Activated gamma-delta T cell treated with Interleukin-2 at 50 U/mL for 16 hours (primary cell): Measurements from ENCODE around the gene KRT71.
"Not testable (repeated sequence)": the region's sequence is repeated elsewhere in the genome, so short reads cannot be mapped to it uniquely, and the experiment has no call there.

Experiments used
- DNase-seq: peaks from one replicate; pipeline ENCODE4 v3.0.0-alpha.2; 2020

KRT71 gene

GRCh38 chr12:52552681-52553195 is at the start of gene KRT71:
TSS of gene KRT71 (minus strand) at chr12:52553145. CDS start at chr12:52553077, 68 bp downstream.
- DNase-seq = no peak

- DNase-seq = no peak
Measured at GRCh38 chr12:52602552-52602951, 49.6 kb upstream of the KRT71 start.

GRCh38 chr12:52601671-52602070 is 48.7 kb upstream of the KRT71 start:
- peak; percentile 0 for DNase-seq

DNA sequence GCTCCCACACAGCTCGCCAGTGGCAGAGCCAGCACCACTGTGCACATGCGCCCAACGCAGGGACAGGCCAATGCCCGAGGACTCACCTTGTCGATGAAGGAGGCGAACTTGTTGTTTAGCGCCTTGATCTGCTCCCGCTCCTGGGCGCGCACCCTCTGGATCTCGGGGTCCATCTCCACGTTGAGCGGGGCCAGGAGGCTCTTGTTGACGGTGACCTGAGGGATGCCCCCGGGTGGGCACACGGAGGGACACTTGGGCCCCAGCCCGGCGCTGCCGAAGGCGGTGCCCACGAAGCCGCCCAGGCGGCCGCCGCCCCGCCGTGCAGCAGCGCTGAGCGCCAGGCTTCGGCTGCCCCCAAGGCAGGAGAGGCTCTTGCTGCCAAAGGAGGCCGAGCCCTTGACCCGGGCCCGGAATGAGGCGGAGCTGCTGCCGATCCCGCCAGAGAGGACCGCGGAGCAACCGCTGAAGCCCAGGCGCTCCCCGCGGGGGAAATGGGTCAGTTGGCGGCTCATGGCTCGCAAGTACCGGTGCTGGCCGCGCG is 48.1 kb upstream of the KRT71 start, which contains the start of gene KRT72:
Gene KRT72 (minus strand): TSS at position 523 of the 541 bp plus-strand sequence. CDS start 11 bp downstream, at position 512.
- DNase-seq = peak; percentile 1

DNA sequence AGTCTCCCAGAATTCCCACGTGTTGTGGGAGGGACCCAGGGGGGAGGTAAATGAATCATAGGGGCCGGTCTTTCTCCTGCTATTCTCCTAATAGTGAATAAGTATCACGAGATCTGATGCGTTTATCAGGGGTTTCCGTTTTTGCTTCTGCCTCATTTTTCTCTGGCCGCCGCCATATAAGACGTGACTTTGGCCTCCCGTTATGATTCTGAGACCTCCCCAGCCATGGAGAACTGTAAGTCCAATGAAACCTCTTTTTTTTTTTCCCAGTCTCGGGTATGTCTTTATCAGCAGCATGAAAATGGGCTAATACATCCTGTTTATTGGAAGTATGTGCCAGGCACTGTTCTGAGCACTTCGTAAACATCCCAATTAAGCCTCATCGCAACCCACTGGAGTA is 47.5 kb upstream of the KRT71 start:
- no peak for DNase-seq

DNA sequence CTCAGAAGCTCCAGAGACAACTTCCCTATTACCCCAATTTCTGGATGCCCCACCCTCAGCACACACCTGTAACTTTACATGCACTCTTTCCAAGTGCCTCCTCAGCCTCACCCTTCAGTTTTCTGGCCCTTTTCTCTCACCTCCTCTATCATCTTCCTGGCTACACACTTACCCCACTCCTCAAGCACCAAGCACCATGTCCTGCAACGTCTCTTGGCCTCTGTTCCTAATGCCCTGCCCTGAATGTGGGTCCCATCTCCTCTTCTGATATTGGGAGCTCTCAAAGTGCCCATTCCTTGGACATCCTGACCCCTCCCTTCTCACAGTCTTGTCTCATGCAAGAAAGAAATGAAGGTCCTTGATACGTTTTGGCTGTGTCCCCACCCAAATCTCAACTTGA is 47.1 kb upstream of the KRT71 start:
- DNase-seq = no peak

DNA sequence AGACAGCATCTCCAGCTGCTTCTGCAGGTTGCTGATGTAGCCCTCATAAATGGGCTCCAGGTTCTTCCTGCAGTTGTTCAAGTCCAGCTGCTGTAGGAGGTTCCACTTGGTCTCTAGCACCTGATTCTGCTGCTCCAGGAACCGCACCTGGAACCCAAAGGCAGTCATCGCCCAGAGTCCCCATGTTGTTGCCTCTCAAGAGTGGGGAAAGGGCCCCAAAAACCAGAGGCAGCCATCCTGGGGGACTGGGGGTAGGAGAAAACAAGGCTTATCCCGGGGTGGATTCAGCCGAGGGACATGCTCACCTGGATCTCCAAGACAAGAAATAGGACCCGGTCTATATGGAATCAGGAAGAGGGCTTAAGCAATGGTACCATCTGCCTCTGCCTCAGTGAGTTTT is 46.0 kb upstream of the KRT71 start:
- DNase-seq = peak; percentile 0

DNA sequence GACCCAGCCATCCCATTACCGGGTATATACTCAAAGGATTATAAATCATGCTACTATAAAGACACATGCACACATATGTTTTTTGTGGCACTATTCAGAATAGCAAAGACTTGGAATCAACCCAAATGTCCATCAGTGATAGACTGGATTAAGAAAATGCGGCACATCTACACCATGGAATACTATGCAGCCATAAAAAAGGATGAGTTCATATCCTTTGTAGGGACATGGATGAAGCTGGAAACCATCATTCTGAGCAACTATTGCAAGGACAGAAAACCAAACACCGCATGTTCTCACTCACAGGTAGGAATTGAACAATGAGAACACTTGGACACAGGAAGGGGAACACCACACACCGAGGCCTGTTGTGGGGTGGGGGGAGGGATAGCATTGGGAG is 41.3 kb upstream of the KRT71 start:
- DNase-seq = not testable (repeated sequence)

DNA sequence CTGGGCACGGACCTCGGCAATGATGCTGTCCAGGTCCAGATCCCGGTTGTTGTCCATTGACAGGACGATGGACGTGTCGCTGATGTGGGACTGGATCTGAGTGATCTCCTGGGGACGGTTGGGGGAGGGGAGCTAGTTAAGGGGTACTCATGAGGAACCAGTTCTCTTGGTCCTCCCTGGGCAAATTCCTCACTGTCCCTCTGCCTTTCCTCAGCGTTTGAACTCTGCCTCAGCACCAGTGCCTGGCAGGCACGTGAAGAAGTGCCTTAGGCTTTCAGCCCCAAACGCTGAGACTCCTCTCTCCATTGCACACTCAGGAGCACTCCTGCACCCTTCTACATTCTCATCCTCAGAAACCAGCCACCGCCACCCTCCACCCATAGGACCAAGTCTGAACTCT is 38.6 kb upstream of the KRT71 start:
- DNase-seq = no peak

DNA sequence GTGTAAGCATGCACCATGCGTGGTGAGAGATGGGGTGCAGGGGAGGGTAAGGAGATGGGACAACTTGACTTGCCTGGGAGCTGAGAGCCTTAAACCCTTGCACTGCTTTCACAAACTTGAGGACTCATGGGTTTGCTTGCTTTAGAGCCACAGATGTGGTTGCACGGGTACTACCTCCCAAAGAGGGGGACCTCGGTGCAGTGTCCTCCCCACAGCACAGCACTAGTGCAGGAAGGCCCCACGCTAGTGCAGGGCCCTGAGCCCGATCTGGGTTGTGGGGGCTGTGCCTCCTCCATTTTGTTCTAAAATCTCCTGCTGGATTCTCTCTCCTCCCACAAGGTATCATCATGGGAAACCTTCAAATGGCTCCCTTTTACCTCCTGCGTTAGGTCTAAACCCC is 37.1 kb upstream of the KRT71 start:
- DNase-seq = no peak

DNA sequence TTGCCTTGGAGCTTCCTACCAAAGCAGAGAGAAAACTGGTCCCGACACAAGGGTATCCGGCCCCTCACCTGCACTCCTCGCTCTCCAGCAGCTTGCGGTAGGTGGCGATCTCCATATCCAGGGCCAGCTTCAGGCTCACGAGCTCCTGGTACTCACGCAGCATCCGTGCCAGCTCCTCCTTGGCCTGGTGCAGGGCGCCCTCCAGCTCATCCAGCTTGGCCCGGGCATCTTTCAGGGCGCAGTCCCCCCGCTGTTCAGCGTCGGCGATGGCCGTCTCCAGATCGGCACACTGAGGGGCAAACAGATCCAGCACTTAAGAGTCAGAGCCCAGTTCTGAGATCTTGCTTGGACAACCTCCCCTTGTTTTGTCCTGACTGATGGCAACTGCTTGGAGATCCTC is 34.6 kb upstream of the KRT71 start:
- no peak for DNase-seq

- peak; percentile 57 for DNase-seq
Measured at GRCh38 chr12:52585946-52586345, 33.0 kb upstream of the KRT71 start.

- DNase-seq = no peak
Measured at GRCh38 chr12:52585066-52585465, 32.1 kb upstream of the KRT71 start.

DNA sequence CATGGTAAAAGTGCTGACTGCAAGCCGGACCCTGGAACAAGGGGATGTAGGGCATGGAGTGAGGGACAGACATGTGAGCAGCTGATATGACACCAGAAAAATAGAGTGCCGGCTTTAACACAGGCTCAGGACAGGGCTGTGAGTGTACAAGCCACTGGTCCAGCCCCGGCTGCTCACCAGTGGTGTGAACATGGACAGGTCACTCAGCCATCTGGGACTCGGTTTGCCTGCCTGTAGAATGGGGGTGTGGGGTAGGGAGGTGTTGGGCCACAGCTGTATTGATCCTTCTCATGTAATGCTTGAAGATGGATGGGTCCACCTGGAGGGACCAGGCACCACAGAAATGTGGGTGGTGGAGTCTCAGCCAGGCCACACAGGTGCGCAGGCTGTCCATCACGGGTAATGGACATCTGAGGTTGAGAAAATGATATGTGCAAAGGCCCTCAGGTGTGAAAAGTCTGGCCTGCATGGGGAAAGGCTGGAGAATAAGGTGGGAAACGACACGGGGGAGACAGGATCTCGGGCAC is 31.3 kb upstream of the KRT71 start:
- no peak for DNase-seq

DNA sequence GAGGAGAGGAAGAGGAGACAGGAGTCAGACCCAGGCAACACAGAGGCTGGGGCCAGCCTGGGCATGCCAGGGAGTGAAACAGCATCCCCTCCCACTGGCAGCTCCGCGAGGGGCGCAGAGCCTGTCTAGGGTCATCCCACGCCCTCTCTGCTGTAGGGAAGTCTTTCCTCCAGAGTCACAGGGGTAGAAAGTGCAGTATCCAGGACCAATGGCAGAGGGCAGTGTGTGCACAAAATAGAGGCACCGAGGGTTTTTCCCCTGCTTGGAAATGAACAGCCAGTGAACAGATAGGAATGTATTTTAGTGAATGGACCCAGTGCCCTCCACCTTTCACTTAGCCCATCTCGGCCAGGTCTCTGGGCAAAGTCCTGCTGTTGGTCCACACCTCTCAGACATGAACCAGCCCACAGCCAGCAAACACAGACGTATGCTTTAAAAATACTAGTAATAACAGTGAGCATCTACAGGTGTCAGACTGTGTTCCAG is 30.1 kb upstream of the KRT71 start:
- peak; percentile 59 for DNase-seq

- no peak for DNase-seq
Measured at GRCh38 chr12:52582486-52582885, 29.5 kb upstream of the KRT71 start.

- DNase-seq = no peak
Measured at GRCh38 chr12:52581481-52581880, 28.5 kb upstream of the KRT71 start.

GRCh38 chr12:52581066-52581465 is 28.1 kb upstream of the KRT71 start:
- DNase-seq = no peak

GRCh38 chr12:52580496-52580895 is 27.6 kb upstream of the KRT71 start:
- no peak for DNase-seq

DNA sequence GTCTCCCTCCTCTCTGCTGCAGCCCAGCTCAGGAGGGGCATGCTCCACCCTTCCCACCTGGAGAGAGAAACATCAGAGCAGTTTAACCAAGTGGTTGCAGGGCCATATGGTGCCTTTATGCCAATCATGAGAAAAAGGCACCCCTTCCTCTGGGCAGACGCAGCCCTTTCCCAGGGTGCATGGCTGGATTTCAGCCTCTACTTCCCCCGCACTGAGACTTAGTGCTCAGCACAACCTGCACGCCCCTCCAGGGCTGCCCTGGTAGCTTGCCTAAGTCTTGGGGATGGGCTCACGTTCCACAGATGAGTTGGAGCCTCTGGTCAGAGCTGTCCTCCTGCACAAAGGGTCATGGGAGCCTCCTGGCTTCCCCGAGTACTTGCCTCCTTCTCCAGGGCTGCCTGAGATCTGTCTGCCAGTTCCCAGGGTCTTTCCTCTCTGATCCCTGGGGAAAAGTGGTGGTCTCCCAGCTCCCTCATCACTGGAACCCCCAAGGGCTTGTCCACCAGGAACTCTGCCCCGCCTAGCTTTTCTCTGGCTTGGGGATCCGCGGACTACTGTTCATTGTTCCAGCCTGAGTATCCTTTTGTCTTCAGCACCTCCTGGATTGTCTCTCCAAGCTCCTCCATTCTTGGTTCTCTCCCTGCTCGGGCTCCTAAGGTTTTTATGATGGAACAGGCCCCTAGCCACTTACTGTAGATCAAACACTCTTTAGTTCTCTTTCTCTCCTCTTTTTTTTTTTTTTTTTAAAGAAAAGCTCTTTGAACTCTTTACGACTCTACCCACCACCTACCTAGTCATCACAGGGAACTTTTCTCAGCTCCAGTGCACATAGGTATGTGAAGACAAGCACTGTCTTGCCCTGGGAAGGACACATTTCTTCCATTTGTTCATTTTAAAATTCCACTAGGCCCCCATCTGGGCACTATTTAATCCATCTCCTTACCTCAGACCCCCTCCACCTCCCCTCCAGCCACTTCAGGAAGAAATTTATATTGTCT is 26.8 kb upstream of the KRT71 start:
- DNase-seq = no peak

- no peak for DNase-seq
Measured at GRCh38 chr12:52578469-52578868, 25.5 kb upstream of the KRT71 start.

GRCh38 chr12:52577316-52577715 is 24.4 kb upstream of the KRT71 start:
- no peak for DNase-seq

- DNase-seq = no peak
Measured at GRCh38 chr12:52575948-52576347, 23.0 kb upstream of the KRT71 start.

DNA sequence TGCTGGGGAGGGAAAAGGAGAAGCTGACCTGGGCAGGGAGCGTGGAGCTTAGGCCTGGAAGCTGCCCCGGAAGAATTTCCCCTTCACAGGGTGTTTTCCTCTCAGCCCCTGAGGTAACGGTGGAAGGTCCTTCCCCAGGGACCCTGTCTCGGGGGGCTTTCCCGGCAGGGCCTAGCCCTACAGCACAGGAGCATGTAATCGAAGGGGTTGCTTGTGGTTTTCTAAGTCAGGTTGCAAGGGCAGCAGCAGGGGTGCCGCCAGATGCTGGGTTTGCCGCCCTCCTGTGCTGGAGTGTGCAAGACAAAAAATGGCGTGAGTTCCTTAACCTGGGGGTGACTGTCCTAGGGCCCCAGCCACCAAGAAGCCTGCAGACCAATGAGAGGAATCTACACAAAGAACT is 22.3 kb upstream of the KRT71 start:
- no peak for DNase-seq
